Measurements from ENCODE around the gene TNIP1. TPM values are rescaled to one million over a fixed set of nuclear protein-coding genes. Genes with fewer than 3 reads are reported as not detected.

TNIP1 gene
- total RNA-seq, 1 experiment from 2014 or later, result 339 TPM

GRCh38 chr5:151101151-151101550 is 20.3 kb upstream of the TNIP1 start:
- no peak for DNase-seq
- no peak for TF ChIP-seq CTCF (IDR thresholded peaks at IDR 0.05; ENCODE audit: unreplicated experiment)
- no TSS peak for BruUV-seq (replicated peaks)
- Mint-ChIP-seq H3K4me1 (ENCODE audit: low read depth, unreplicated experiment) (peaks cover 35% of the 10 kb centered on the region), H3K9me3 (ENCODE audit: low read depth, unreplicated experiment) (no peaks in the 10 kb centered on the region), H3K27me3 (ENCODE audit: unreplicated experiment) (no peaks in the 10 kb centered on the region), H3K4me3 (ENCODE audit: low read depth, unreplicated experiment) (no peak overlapping the region), H3K36me3 (ENCODE audit: insufficient read depth, unreplicated experiment) (no peaks in the 10 kb centered on the region), H3K27ac (ENCODE audit: unreplicated experiment) (no peak overlapping the region)
- CTCF ChIA-PET, result no interaction called here
- intact Hi-C loops (cut with micrococcal nuclease; ENCODE audit: unreplicated experiment), result no loop called here

- no peak for DNase-seq
These were observed 19.8 kb upstream of the TNIP1 start for GRCh38 chr5:151100681-151101080.

GRCh38 chr5:151098768-151099121 is 17.9 kb upstream of the TNIP1 start:
- intact Hi-C loops (cut with micrococcal nuclease; ENCODE audit: unreplicated experiment), result no loop called here
- no TSS peak for BruUV-seq (replicated peaks)
- H3K4me1 Mint-ChIP-seq (ENCODE audit: low read depth, unreplicated experiment), result peaks cover 57% of the 10 kb centered on the region
- TF ChIP-seq CTCF (IDR thresholded peaks at IDR 0.05; ENCODE audit: unreplicated experiment), result no peak
- H3K9me3 Mint-ChIP-seq (ENCODE audit: low read depth, unreplicated experiment), result no peaks in the 10 kb centered on the region
- CTCF ChIA-PET, result interaction anchor here (0.6 to 1.6 kb wide), 3 partner anchors 10 to 153 kb away, joined by 3 to 4 read pairs (median 3); no protein-coding TSS in a partner anchor
- H3K27ac Mint-ChIP-seq (ENCODE audit: unreplicated experiment), result no peak overlapping the region
- no peaks in the 10 kb centered on the region for H3K27me3 Mint-ChIP-seq (ENCODE audit: unreplicated experiment)
- DNase-seq, result no peak
- H3K36me3 Mint-ChIP-seq (ENCODE audit: insufficient read depth, unreplicated experiment), result peaks cover 12% of the 10 kb centered on the region
- H3K4me3 Mint-ChIP-seq (ENCODE audit: low read depth, unreplicated experiment), result no peak overlapping the region

More at GRCh38 chr5:151100681-151101080, 19.8 kb upstream of the TNIP1 start:
- Mint-ChIP-seq H3K27me3 (ENCODE audit: unreplicated experiment) (no peaks in the 10 kb centered on the region), H3K9me3 (ENCODE audit: low read depth, unreplicated experiment) (no peaks in the 10 kb centered on the region), H3K4me3 (ENCODE audit: low read depth, unreplicated experiment) (no peak overlapping the region), H3K4me1 (ENCODE audit: low read depth, unreplicated experiment) (peaks cover 37% of the 10 kb centered on the region), H3K27ac (ENCODE audit: unreplicated experiment) (no peak overlapping the region), H3K36me3 (ENCODE audit: insufficient read depth, unreplicated experiment) (no peaks in the 10 kb centered on the region)
- TF ChIP-seq CTCF (IDR thresholded peaks at IDR 0.05; ENCODE audit: unreplicated experiment), result no peak
- BruUV-seq (replicated peaks), result no TSS peak
- intact Hi-C loops (cut with micrococcal nuclease; ENCODE audit: unreplicated experiment), result no loop called here
- CTCF ChIA-PET, result no interaction called here

GRCh38 chr5:151097820-151098767 is 17.3 kb upstream of the TNIP1 start:
- H3K4me3 Mint-ChIP-seq (ENCODE audit: low read depth, unreplicated experiment), result no peak overlapping the region
- H3K4me1 Mint-ChIP-seq (ENCODE audit: low read depth, unreplicated experiment), result peaks cover 63% of the 10 kb centered on the region
- no peak for TF ChIP-seq CTCF (IDR thresholded peaks at IDR 0.05; ENCODE audit: unreplicated experiment)
- DNase-seq, result no peak
- H3K9me3 Mint-ChIP-seq (ENCODE audit: low read depth, unreplicated experiment), result no peaks in the 10 kb centered on the region
- CTCF ChIA-PET, result interaction anchor here (0.6 to 1.6 kb wide), 2 partner anchors 11 to 154 kb away, joined by 3 to 4 read pairs; no protein-coding TSS in a partner anchor
- intact Hi-C loops (cut with micrococcal nuclease; ENCODE audit: unreplicated experiment), result no loop called here
- H3K27ac Mint-ChIP-seq (ENCODE audit: unreplicated experiment), result no peak overlapping the region
- H3K36me3 Mint-ChIP-seq (ENCODE audit: insufficient read depth, unreplicated experiment), result peaks cover 19% of the 10 kb centered on the region
- BruUV-seq (replicated peaks), result no TSS peak
- H3K27me3 Mint-ChIP-seq (ENCODE audit: unreplicated experiment), result no peaks in the 10 kb centered on the region

Measured in Calu3 (cell line).